Fibroblast of mammary gland (primary cell): ENCODE measurements around the gene PIK3CA.

Experiments used
- DNase-seq: peaks from one replicate; pipeline ENCODE4 v3.0.0-alpha.2; 2010; ENCODE audit warnings: low read depth
- H3K4me3 ChIP-seq: 2 replicates; pipeline ENCODE4 v1.5.1; 2011; ENCODE audit warnings: low read depth, mild to moderate bottlenecking, low read length, moderate library complexity; ENCODE audit not compliant: control insufficient read depth
- TF ChIP-seq, protein P1 (sequence below): conservative IDR thresholded peaks from 2 replicates; pipeline ENCODE4 v1.5.1; 2011; ENCODE audit warnings: low read depth, low read length, inconsistent platforms; ENCODE audit not compliant: control insufficient read depth, insufficient read depth

Gene PIK3CA

DNA sequence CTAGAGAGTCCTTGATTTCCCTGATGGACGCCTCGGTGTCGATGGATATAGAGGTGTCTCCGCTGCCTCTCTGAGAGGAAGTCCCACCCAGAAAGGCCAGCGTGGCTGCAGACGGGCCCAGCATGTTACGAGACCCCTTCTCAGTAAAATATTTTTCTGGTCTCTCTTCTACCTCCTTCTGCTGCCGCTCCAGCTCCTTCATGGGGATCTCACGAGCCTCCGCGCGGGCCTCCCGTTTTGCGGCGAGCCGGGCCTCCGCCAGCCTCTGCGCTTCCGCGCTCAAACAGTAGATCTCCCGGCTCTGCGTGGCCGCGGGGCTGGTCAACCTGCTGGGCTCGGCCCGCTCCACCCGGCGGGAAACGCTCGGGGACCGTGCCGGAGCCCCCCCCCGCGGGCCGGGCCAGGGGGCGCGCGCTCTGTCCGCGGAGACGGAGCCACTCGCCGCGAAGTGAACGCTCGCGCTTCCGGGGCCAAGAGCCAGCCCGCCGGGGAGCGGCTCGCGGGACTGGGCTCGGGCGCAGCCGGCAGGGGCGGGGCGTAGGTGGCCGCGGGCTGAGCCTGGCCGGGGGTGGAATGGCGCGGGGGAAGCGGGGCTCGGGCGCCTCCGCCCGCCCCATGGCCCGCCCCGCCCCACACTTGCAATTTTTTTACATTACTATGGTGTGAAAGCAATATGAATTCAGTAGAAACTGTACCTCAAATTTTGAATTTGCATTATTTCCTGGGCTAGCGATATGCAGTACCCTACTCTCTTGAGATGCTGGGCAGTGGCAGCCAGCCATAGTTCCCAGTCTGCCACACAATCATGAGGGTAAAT is 113.0 kb downstream of the PIK3CA start:
- DNase-seq, result peak; percentile 51
- H3K4me3 ChIP-seq, result peak overlapping the region; percentile 50
- TF ChIP-seq, protein P1, sequence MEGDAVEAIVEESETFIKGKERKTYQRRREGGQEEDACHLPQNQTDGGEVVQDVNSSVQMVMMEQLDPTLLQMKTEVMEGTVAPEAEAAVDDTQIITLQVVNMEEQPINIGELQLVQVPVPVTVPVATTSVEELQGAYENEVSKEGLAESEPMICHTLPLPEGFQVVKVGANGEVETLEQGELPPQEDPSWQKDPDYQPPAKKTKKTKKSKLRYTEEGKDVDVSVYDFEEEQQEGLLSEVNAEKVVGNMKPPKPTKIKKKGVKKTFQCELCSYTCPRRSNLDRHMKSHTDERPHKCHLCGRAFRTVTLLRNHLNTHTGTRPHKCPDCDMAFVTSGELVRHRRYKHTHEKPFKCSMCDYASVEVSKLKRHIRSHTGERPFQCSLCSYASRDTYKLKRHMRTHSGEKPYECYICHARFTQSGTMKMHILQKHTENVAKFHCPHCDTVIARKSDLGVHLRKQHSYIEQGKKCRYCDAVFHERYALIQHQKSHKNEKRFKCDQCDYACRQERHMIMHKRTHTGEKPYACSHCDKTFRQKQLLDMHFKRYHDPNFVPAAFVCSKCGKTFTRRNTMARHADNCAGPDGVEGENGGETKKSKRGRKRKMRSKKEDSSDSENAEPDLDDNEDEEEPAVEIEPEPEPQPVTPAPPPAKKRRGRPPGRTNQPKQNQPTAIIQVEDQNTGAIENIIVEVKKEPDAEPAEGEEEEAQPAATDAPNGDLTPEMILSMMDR, result no peak

DNA sequence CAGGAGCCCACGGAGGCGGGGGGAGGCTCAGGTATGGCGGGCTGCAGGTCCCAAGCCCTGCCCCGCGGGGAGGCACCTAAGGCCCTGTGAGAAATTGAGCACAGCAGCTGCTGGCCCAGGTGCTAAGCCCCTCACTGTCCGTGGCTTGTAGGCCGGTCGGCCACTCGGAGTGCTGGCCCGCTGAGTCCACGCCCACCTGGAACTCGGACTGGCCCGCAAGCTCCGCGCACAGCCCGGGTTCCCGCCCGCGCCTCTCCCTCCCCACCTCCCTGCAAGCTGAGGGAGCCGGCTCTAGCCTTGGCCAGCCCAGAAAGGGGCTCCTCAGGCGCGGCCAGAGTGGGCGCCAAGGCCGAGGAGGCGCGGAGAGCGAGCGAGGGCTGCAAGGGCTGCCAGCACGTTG is 115.0 kb downstream of the PIK3CA start:
- DNase-seq, result no peak
- TF ChIP-seq, protein P1, result no peak
- H3K4me3 ChIP-seq, result no peak overlapping the region

DNA sequence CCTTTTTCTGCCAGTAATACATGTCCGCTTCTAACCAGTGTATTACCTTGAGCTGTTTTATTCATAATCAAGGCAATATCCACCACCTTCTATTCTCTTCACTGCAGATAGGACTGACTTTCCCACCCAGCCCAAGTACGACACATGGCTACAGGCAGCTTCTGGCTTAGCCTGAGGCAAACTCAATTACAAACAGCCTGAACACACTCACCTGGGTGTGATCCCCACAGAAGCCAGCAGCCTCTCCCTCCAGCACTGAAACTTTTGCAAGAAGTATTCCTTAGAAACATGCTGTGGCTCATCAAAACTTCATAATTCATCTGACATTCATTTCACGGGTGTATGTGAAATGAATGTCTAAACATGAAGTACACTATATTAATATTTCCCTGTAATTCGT is 116.3 kb downstream of the PIK3CA start:
- TF ChIP-seq, protein P1, result no peak
- no peak overlapping the region for H3K4me3 ChIP-seq
- DNase-seq, result no peak

DNA sequence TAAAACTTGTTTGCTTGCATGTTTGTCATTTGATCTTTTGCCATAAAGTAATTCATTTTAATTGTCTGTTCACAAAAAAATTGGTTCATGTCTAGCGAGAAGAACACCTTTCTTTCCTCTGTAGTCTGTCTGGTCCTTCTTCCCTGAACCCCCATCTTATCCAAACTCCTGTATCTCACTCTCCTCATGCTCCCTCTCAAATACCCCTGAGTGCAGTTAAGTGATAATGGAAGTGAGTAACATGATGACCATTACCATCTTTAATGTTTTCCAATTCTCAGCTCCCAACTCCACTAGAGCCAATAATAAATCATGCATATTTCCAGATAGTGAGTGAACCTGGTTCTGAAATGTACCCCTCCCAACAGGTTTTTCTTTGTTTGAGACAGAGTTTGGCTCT is 116.9 kb downstream of the PIK3CA start:
- no peak overlapping the region for H3K4me3 ChIP-seq
- no peak for DNase-seq
- TF ChIP-seq, protein P1, result no peak

DNA sequence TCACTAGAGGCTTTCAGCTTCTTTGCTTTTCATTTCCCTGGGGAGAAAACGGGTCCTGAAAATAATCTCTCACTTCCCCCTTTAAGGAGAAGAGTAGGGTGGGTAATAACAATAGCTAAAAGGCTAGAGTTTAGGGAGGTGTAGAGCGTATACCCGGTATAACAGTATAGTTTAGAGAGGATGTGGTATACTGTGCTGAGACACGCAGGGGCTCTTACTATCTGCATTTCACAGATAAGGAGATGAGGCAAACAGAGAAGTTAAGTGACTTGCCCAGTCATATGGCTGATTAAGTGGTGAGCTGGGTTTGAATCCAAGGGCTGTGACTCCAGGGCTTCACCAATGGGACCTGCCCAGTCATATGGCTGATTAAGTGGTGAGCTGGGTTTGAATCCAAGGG is 117.7 kb downstream of the PIK3CA start:
- DNase-seq, result no peak
- H3K4me3 ChIP-seq, result no peak overlapping the region
- TF ChIP-seq, protein P1, result no peak

DNA sequence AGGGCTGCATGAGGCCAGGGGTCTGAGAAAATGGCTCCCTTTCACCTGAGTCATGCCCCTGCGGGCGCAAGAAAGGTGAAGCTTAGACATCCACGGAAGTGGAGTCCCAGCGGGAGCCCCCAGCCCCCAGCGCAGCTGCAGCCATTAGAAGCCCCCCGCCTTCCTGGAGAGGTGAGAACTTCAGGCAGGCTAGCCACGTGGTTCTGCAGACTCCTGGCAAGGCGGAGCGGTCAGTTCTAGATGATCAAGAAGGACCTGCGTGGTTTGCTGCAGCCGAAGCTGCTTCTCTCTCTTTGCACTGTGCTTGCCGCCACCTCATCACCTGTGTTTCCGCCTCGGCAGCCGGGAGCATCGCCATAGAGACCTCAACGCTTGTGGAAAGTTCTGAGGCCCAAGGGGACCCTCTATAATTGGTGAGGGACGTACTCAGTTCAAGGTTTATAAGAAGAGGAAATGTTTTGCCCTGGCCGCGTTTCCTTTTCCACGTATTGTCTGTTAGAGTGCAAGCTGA is 118.6 kb downstream of the PIK3CA start:
- H3K4me3 ChIP-seq, result no peak overlapping the region
- DNase-seq, result no peak
- TF ChIP-seq, protein P1, result no peak
